Measurements from ENCODE around the gene EZH1. TPM values are rescaled to one million over a fixed set of nuclear protein-coding genes. Genes with fewer than 3 reads are reported as not detected.

EZH1 gene
- total RNA-seq, 1 donor from 2014 or later = 37.6 TPM

DNA sequence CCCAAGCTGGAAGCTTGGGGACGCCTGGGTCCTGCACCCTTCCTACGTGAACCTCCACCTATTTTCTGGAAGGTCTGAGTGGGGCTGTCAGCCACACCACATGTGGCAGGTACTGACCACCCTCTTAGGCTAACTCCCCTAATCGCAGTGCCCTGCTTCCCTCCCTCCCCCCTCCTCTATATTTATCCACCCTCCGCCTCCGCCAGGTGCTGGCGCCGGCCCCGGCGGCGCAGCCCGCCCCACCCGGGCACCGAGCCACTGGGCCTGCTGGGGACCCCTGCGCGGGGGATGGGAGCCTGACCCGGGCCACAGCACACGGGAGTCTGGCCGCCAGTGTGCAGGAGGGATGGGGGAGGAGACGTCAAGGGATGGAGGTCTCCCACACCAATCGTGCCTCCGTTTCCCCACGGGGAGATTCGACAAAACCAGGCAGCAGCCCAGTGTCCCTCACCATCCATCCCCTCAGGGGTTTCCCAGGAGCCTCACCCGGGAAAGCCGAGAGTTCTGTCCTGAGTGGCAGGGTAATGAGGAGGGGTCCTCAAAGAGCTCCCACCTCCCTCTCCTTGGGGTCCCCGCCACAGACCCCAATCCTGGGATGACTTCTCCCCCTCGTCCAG is 69.4 kb downstream of the EZH1 start:
- H3K9me3 Mint-ChIP-seq = no peaks in the 10 kb centered on the region
- peaks cover 6% of the 10 kb centered on the region for H3K36me3 Mint-ChIP-seq
- H3K27me3 Mint-ChIP-seq = peaks cover 3% of the 10 kb centered on the region
- peak overlapping the region; percentile 84 for H3K27ac Mint-ChIP-seq
- peak overlapping the region; percentile 97 for H3K4me3 Mint-ChIP-seq
- peaks cover 31% of the 10 kb centered on the region for H3K4me1 Mint-ChIP-seq (ENCODE audit: unreplicated experiment)
- TF ChIP-seq, protein P1, sequence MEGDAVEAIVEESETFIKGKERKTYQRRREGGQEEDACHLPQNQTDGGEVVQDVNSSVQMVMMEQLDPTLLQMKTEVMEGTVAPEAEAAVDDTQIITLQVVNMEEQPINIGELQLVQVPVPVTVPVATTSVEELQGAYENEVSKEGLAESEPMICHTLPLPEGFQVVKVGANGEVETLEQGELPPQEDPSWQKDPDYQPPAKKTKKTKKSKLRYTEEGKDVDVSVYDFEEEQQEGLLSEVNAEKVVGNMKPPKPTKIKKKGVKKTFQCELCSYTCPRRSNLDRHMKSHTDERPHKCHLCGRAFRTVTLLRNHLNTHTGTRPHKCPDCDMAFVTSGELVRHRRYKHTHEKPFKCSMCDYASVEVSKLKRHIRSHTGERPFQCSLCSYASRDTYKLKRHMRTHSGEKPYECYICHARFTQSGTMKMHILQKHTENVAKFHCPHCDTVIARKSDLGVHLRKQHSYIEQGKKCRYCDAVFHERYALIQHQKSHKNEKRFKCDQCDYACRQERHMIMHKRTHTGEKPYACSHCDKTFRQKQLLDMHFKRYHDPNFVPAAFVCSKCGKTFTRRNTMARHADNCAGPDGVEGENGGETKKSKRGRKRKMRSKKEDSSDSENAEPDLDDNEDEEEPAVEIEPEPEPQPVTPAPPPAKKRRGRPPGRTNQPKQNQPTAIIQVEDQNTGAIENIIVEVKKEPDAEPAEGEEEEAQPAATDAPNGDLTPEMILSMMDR (conservative IDR thresholded peaks at IDR 0.05) = no peak
- DNase-seq (ENCODE audit: extremely low spot score, unreplicated experiment) = no peak

DNA sequence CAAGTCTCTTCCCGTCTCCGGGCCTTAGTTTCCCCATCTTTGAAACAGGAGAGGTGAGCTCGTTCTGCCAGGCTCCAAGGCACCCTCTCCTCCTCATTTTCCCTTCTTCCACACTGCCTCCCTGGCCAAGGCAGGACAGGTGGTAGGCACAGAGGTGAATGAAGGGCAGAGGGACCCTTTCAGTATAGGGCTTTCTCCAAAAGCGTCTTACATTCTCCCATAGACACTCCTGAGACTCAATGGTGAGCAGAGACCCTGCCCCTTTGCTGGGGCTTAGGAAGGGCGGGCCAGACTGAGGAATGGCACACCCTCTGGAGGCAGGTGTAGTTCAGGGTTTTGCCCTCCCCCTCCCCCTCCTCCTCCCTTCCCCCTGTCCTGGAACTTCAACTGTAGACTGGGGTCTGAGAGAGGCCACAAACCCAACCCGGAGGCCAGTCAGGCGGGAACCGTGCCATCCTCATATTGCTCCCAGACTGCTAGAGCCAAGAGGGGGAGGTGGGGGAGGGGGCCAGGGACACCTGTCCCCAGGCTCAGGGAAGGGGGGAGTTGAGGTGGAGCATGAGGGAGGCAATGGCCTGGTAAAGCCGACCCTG is 70.0 kb downstream of the EZH1 start:
- H3K4me3 Mint-ChIP-seq = peak overlapping the region; percentile 86
- TF ChIP-seq, protein P1 (conservative IDR thresholded peaks at IDR 0.05) = no peak
- peaks cover 3% of the 10 kb centered on the region for H3K27me3 Mint-ChIP-seq
- H3K4me1 Mint-ChIP-seq (ENCODE audit: unreplicated experiment) = peaks cover 29% of the 10 kb centered on the region
- DNase-seq (ENCODE audit: extremely low spot score, unreplicated experiment) = no peak
- no peaks in the 10 kb centered on the region for H3K9me3 Mint-ChIP-seq
- H3K27ac Mint-ChIP-seq = peak overlapping the region; percentile 84
- peaks cover 6% of the 10 kb centered on the region for H3K36me3 Mint-ChIP-seq

- H3K9me3 Mint-ChIP-seq = no peaks in the 10 kb centered on the region
- peak overlapping the region; percentile 84 for H3K27ac Mint-ChIP-seq
- H3K27me3 Mint-ChIP-seq = peaks cover 3% of the 10 kb centered on the region
- TF ChIP-seq, protein P1 (conservative IDR thresholded peaks at IDR 0.05) = peak; percentile 62
- H3K4me1 Mint-ChIP-seq (ENCODE audit: unreplicated experiment) = peaks cover 26% of the 10 kb centered on the region
- no peak for DNase-seq (ENCODE audit: extremely low spot score, unreplicated experiment)
- H3K36me3 Mint-ChIP-seq = peaks cover 10% of the 10 kb centered on the region
- H3K4me3 Mint-ChIP-seq = peak overlapping the region; percentile 86
These were observed 70.7 kb downstream of the EZH1 start for GRCh38 chr17:42673885-42674754.

- peaks cover 3% of the 10 kb centered on the region for H3K27me3 Mint-ChIP-seq
These were observed 71.5 kb downstream of the EZH1 start for GRCh38 chr17:42673266-42673884.

DNA sequence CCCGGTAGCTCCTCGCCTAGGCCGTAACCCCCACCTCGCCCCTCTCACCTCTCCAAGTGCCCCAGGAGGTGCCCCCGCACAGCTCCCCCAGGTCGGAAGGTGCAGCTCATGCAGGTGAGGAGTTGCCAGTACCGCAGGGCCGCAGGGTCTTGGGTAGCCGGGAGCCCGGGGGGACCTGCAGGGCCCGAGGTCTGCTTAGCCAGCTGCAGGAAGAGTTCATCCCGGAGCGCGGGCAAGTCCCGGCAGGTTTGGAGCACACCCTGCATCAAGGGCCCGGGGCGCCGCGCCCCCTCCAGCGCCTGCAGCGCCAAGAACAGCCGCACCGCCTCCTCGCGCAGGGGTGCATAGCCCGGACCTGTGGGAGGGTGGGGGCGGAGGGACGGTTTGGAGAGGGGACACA is 72.8 kb downstream of the EZH1 start:
- Mint-ChIP-seq H3K4me3 (peak overlapping the region; percentile 73), H3K9me3 (no peaks in the 10 kb centered on the region), H3K27ac (peak overlapping the region; percentile 69), H3K27me3 (peaks cover 3% of the 10 kb centered on the region), H3K36me3 (peaks cover 13% of the 10 kb centered on the region), H3K4me1 (ENCODE audit: unreplicated experiment) (peaks cover 25% of the 10 kb centered on the region)
- TF ChIP-seq, protein P1 (conservative IDR thresholded peaks at IDR 0.05) = no peak
- no peak for DNase-seq (ENCODE audit: extremely low spot score, unreplicated experiment)

More at GRCh38 chr17:42673266-42673884, 71.5 kb downstream of the EZH1 start:
- Mint-ChIP-seq H3K9me3 (no peaks in the 10 kb centered on the region), H3K27ac (no peak overlapping the region), H3K36me3 (peaks cover 13% of the 10 kb centered on the region), H3K4me3 (no peak overlapping the region), H3K4me1 (ENCODE audit: unreplicated experiment) (peaks cover 28% of the 10 kb centered on the region)
- no peak for DNase-seq (ENCODE audit: extremely low spot score, unreplicated experiment)
- TF ChIP-seq, protein P1 (conservative IDR thresholded peaks at IDR 0.05) = no peak

Data from type B pancreatic cell (in vitro differentiated cells).